ENCODE results near the gene PPME1.
"Not testable (repeated sequence)": the region's sequence is repeated elsewhere in the genome, so short reads cannot be mapped to it uniquely, and the experiment has no call there.

Gene PPME1

GRCh38 chr11:74170694-74171629 lies at the start of gene PPME1, which contains the start of gene C2CD3:
PPME1 (plus strand) TSS chr11:74171289; CDS start chr11:74171422, 133 bp downstream.
C2CD3 (minus strand) TSS chr11:74171002; CDS start chr11:74170792, 210 bp downstream.
- peak; percentile 97 to 99 for DNase-seq

GRCh38 chr11:74121804-74122203 lies 49.3 kb upstream of the PPME1 start:
- DNase-seq, result no peak

- DNase-seq, result no peak
Measured at GRCh38 chr11:74123008-74123448, 48.1 kb upstream of the PPME1 start.

GRCh38 chr11:74129121-74129520 lies 42.0 kb upstream of the PPME1 start:
- not testable (repeated sequence) for DNase-seq

GRCh38 chr11:74132833-74133232 lies 38.3 kb upstream of the PPME1 start:
- DNase-seq, result no peak

GRCh38 chr11:74133436-74133835 lies 37.7 kb upstream of the PPME1 start:
- DNase-seq, result no peak

- DNase-seq, result no peak
Measured at GRCh38 chr11:74134661-74135060, 36.4 kb upstream of the PPME1 start.

- DNase-seq, result no peak
Measured at GRCh38 chr11:74135127-74135840, 35.8 kb upstream of the PPME1 start.

GRCh38 chr11:74138021-74138420 lies 33.1 kb upstream of the PPME1 start:
- DNase-seq, result no peak

- DNase-seq, result no peak
Measured at GRCh38 chr11:74138572-74138971, 32.5 kb upstream of the PPME1 start.

GRCh38 chr11:74139151-74139918 lies 31.8 kb upstream of the PPME1 start:
- no peak for DNase-seq

- not testable (repeated sequence) for DNase-seq
Measured at GRCh38 chr11:74139919-74140431, 31.1 kb upstream of the PPME1 start.

- no peak for DNase-seq
Measured at GRCh38 chr11:74141241-74141695, 29.8 kb upstream of the PPME1 start.

- no peak for DNase-seq
Measured at GRCh38 chr11:74141908-74142307, 29.2 kb upstream of the PPME1 start.

- DNase-seq, result no peak
Measured at GRCh38 chr11:74142624-74143023, 28.5 kb upstream of the PPME1 start.

- no peak for DNase-seq
Measured at GRCh38 chr11:74144592-74144991, 26.5 kb upstream of the PPME1 start.

GRCh38 chr11:74147199-74147929 lies 23.7 kb upstream of the PPME1 start:
- no peak for DNase-seq

- DNase-seq, result no peak
Measured at GRCh38 chr11:74153224-74153623, 17.9 kb upstream of the PPME1 start.

GRCh38 chr11:74154620-74155281 lies 16.3 kb upstream of the PPME1 start:
- DNase-seq, result no peak

- no peak for DNase-seq
Measured at GRCh38 chr11:74157169-74157568, 13.9 kb upstream of the PPME1 start.

- no peak for DNase-seq
Measured at GRCh38 chr11:74159642-74160041, 11.4 kb upstream of the PPME1 start.
